ENCODE data around the gene ZC3H10. TPM values are rescaled to one million over a fixed set of nuclear protein-coding genes. Genes with fewer than 3 reads are reported as not detected.
A peak's percentile ranks its signal among the peaks of the same experiment; 100 is the strongest.

ZC3H10 gene
- total and polyA plus RNA-seq, 2 of the 4 experiments (the other 2 are of a cell fraction): 1.5 to 3.6 TPM

GRCh38 chr12:56145217-56145616, 27.2 kb downstream of the ZC3H10 start:
- H2AK9ac ChIP-seq (replicated peaks; ENCODE audit: low read depth, low read length, poor library complexity): no peak overlapping the region
- H3K27me3 ChIP-seq (ENCODE audit: control insufficient read depth, insufficient read depth, low read length): no peaks in the 10 kb centered on the region
- peaks cover 14% of the 10 kb centered on the region for H3K9me1 ChIP-seq (ENCODE audit: insufficient read depth, low read length)
- no peak overlapping the region for H3K23ac ChIP-seq (ENCODE audit: low read depth, low read length)
- H4K8ac ChIP-seq (ENCODE audit: low read depth in 2 of 2, low read length in 2 of 2): no peak overlapping the region
- peaks cover 3 to 5% of the 10 kb centered on the region in 2 experiments; a peak in 1 of 4 replicates for H3K79me1 ChIP-seq (ENCODE audit: low read depth in 1 of 2, low read length in 2 of 2)
- H4K20me1 ChIP-seq (ENCODE audit: insufficient read depth, low read length): no peaks in the 10 kb centered on the region; the same call in 1 of the 2 replicates
- H3K14ac ChIP-seq (replicated peaks; ENCODE audit: low read depth, low read length): no peak overlapping the region
- H2BK120ac ChIP-seq (ENCODE audit: low read depth, low read length): no peak overlapping the region
- H3K36me3 ChIP-seq (ENCODE audit: control insufficient read depth, insufficient read depth, low read length): peaks cover 41% of the 10 kb centered on the region
- no peak overlapping the region for H3K4me3 ChIP-seq (ENCODE audit: insufficient read depth, low read depth, low read length)
- no peak overlapping the region for H3K18ac ChIP-seq (ENCODE audit: low read depth, low read length)
- no peak overlapping the region for H3K4ac ChIP-seq (ENCODE audit: low read depth, low read length)
- no peaks in the 10 kb centered on the region for H3K9me3 ChIP-seq (ENCODE audit: control insufficient read depth, insufficient read depth, low read length)
- H3K27ac ChIP-seq (ENCODE audit: insufficient read depth, low read length): no peak overlapping the region
- no peak overlapping the region for H2BK15ac ChIP-seq (ENCODE audit: low read depth, low read length)
- H4K5ac ChIP-seq (ENCODE audit: low read depth, low read length): no peak overlapping the region
- H3K4me2 ChIP-seq (ENCODE audit: low read depth, low read length): no peak overlapping the region
- ChIA-PET POLR2A (ENCODE audit: unreplicated experiment) (no interaction called here), CTCF (no interaction called here)
- H2BK20ac ChIP-seq (ENCODE audit: low read depth, low read length): no peak overlapping the region
- H3K4me1 ChIP-seq (ENCODE audit: control insufficient read depth, insufficient read depth, low read length): no peaks in the 10 kb centered on the region; the same call in 1 of the 2 replicates
- DNase-seq (no peak), ATAC-seq (ENCODE audit: low read depth) (no peak)
- no peak overlapping the region for H4K91ac ChIP-seq (ENCODE audit: insufficient read depth, low read depth, low read length)
- H2BK5ac ChIP-seq (ENCODE audit: low read depth, low read length, poor library complexity, severe bottlenecking): no peak overlapping the region
- no peak overlapping the region for H3K9ac ChIP-seq (ENCODE audit: low read depth, low read length)
- TF ChIP-seq NFE2L2 (IDR thresholded peaks at IDR 0.05; ENCODE audit: low read depth, low read length) (no peak), MAFK (IDR thresholded peaks at IDR 0.05; ENCODE audit: low read depth, low read length) (peak; percentile 84)
- no peak overlapping the region for H3K56ac ChIP-seq (ENCODE audit: extremely low read depth, insufficient read depth, low read length)
- WGBS, 2 experiments (ENCODE audit: extremely low coverage in 2 of 2, insufficient read length in 1 of 2): no CpG with 5 or more reads among the region's 3 CpGs
- no peak overlapping the region for H2AK5ac ChIP-seq (ENCODE audit: low read depth, low read length)
- dilution Hi-C loops (cut with HindIII; ENCODE audit: low sequenced_read_pairs, unreplicated experiment) (no loop called here), in situ Hi-C loops (cut with MboI; ENCODE audit: low sequenced_read_pairs) (no loop called here), intact Hi-C loops (cut with micrococcal nuclease) (no loop called here)
- BruUV-seq (replicated peaks): no TSS peak
- H2AFZ ChIP-seq (replicated peaks; ENCODE audit: low read length, poor library complexity): no peak overlapping the region

Data from IMR-90 (cell line).